HG03442 (cell line): ENCODE results near the gene LRRC25.
"Not testable (repeated sequence)": the region's sequence is repeated elsewhere in the genome, so short reads cannot be mapped to it uniquely, and the experiment has no call there.

ENCODE experiments used
- ATAC-seq: cut with Tn5 transposase; IDR thresholded peaks from one replicate; pipeline ENCODE4 v1.9.1; 2021; ENCODE audit warnings: mild to moderate bottlenecking, moderate library complexity; ENCODE audit not compliant: unreplicated experiment

LRRC25 gene

GRCh38 chr19:18383622-18384021 is 13.8 kb downstream of the LRRC25 start:
- not testable (repeated sequence) for ATAC-seq

GRCh38 chr19:18380843-18381242 is 16.6 kb downstream of the LRRC25 start:
- no peak for ATAC-seq

GRCh38 chr19:18379803-18380747 is 17.3 kb downstream of the LRRC25 start:
- ATAC-seq = no peak

GRCh38 chr19:18377026-18377425 is 20.4 kb downstream of the LRRC25 start:
- no peak for ATAC-seq

GRCh38 chr19:18373892-18374629 is 23.4 kb downstream of the LRRC25 start:
- peak; percentile 80 for ATAC-seq

- no peak for ATAC-seq
These were observed 24.0 kb downstream of the LRRC25 start for GRCh38 chr19:18373407-18373891.

- ATAC-seq = no peak
These were observed 28.8 kb downstream of the LRRC25 start for GRCh38 chr19:18368504-18369222.

GRCh38 chr19:18366021-18366435 is 31.4 kb downstream of the LRRC25 start:
- ATAC-seq = no peak

- no peak for ATAC-seq
These were observed 32.4 kb downstream of the LRRC25 start for GRCh38 chr19:18364826-18365528.

GRCh38 chr19:18364277-18364825 is 33.1 kb downstream of the LRRC25 start:
- not testable (repeated sequence) for ATAC-seq

- no peak for ATAC-seq
These were observed 33.6 kb downstream of the LRRC25 start for GRCh38 chr19:18363787-18364186.

GRCh38 chr19:18362934-18363542 is 34.4 kb downstream of the LRRC25 start:
- ATAC-seq = no peak

- no peak for ATAC-seq
These were observed 35.8 kb downstream of the LRRC25 start for GRCh38 chr19:18361646-18362045.

- ATAC-seq = no peak
These were observed 40.4 kb downstream of the LRRC25 start for GRCh38 chr19:18357041-18357440.

- not testable (repeated sequence) for ATAC-seq
These were observed 42.7 kb downstream of the LRRC25 start for GRCh38 chr19:18354743-18355142.

GRCh38 chr19:18353378-18354005 is 43.9 kb downstream of the LRRC25 start:
- ATAC-seq = no peak

- no peak for ATAC-seq
These were observed 45.9 kb downstream of the LRRC25 start for GRCh38 chr19:18351544-18351943.

- ATAC-seq = no peak
These were observed 46.9 kb downstream of the LRRC25 start for GRCh38 chr19:18350490-18350889.

- no peak for ATAC-seq
These were observed 47.8 kb downstream of the LRRC25 start for GRCh38 chr19:18349524-18350128.
